H1 (cell line): Measurements from ENCODE around the gene SLC28A1. TPM values are rescaled to one million over a fixed set of nuclear protein-coding genes. Genes with fewer than 3 reads are reported as not detected.

Source experiments
- CTCF ChIA-PET: fragments of 300-600 bp; sonication (Branson Sonifier 250); formaldehyde crosslinking; loops from one replicate; lab custom pipeline; 2021; ENCODE audit not compliant: partially characterized antibody; lab: Charles Lee
- POLR2A ChIA-PET: fragments of 300-600 bp; sonication (Branson Sonifier 250); formaldehyde crosslinking; loops from one replicate; lab custom pipeline; 2021; ENCODE audit warnings: inconsistent platforms; ENCODE audit not compliant: partially characterized antibody; lab: Charles Lee
- DNase-seq, 2 experiments: peaks; one replicate each; pipeline versions ENCODE4 v3.0.0 to v3.0.0-alpha.2; 2010 to 2022; ENCODE audit warnings: low spot score in 2 of 2, low read depth in 1 of 2, mixed read lengths in 1 of 2
- FAIRE-seq: peaks from 2 replicates; lab custom pipeline; 2011; peaks lifted over from hg19 to GRCh38; lab: Jason Lieb, UNC
- H2AFZ ChIP-seq: 2 replicates; pipeline ENCODE4 v1.8.1; 2012; ENCODE audit warnings: low read length, inconsistent platforms
- H2AK5ac ChIP-seq: 2 replicates; pipeline ENCODE4 v1.6.1; 2013; ENCODE audit warnings: low read depth, low read length
- H2BK120ac ChIP-seq: replicated peaks from 2 replicates; pipeline ENCODE3; 2013; ENCODE audit warnings: low read depth, low read length, inconsistent platforms
- H2BK12ac ChIP-seq: 2 replicates; pipeline ENCODE4 v1.6.1; 2013; ENCODE audit warnings: low read depth, low read length
- H2BK15ac ChIP-seq: 2 replicates; pipeline ENCODE4 v1.6.1; 2013; ENCODE audit warnings: low read length
- H2BK20ac ChIP-seq: 2 replicates; pipeline ENCODE4 v1.6.1; 2013; ENCODE audit warnings: low read length
- H2BK5ac ChIP-seq: 2 replicates; pipeline ENCODE4 v1.6.1; 2013; ENCODE audit warnings: low read depth, low read length
- H3K14ac ChIP-seq: 2 replicates; pipeline ENCODE4 v1.6.1; 2013; ENCODE audit warnings: inconsistent platforms; ENCODE audit not compliant: insufficient read length
- H3K18ac ChIP-seq: 2 replicates; pipeline ENCODE4 v1.6.1; 2013; ENCODE audit warnings: low read length; ENCODE audit errors: extremely low read depth
- H3K23ac ChIP-seq: 2 replicates; pipeline ENCODE4 v1.6.1; 2013; ENCODE audit warnings: inconsistent platforms; ENCODE audit not compliant: insufficient read length
- H3K23me2 ChIP-seq: 2 replicates; pipeline ENCODE4 v1.6.1; 2013; ENCODE audit warnings: low read depth, low read length
- H3K27ac ChIP-seq: 2 replicates; pipeline ENCODE4 v1.6.1; 2011; ENCODE audit warnings: low read depth, low read length, inconsistent platforms
- H3K27me3 ChIP-seq, 4 experiments: replicated peaks in 1 of 4; 1 replicate in 1 of 4; 2 replicates in 3 of 4; pipeline versions ENCODE4 v1.6.1 to v1.8.1; 2011 to 2013; ENCODE audit warnings: low read length in 3 of 4, mild to moderate bottlenecking in 3 of 4, inconsistent platforms in 2 of 4, mixed read lengths in 2 of 4, moderate library complexity in 1 of 4; ENCODE audit not compliant: control insufficient read depth in 3 of 4, insufficient read depth in 3 of 4; ENCODE audit errors: extremely low read depth in 1 of 4
- H3K36me3 ChIP-seq, 4 experiments: 2 replicates each; pipeline versions ENCODE4 v1.6.1 to v1.8.1; 2011 to 2013; ENCODE audit warnings: mild to moderate bottlenecking in 4 of 4, low read length in 3 of 4, moderate library complexity in 2 of 4, control low read depth in 1 of 4, inconsistent platforms in 1 of 4; ENCODE audit not compliant: insufficient read depth in 4 of 4, control insufficient read depth in 2 of 4
- H3K4ac ChIP-seq: replicated peaks from 2 replicates; pipeline ENCODE3; 2013; ENCODE audit warnings: low read length, low read depth, mixed read lengths, inconsistent platforms; ENCODE audit not compliant: insufficient read length
- H3K4me1 ChIP-seq, 4 experiments: replicated peaks in 1 of 4; 1 replicate in 1 of 4; 2 replicates in 3 of 4; pipeline versions ENCODE4 v1.6.1 to v1.8.1; 2011 to 2013; ENCODE audit warnings: low read length in 3 of 4, inconsistent platforms in 2 of 4, mixed read lengths in 1 of 4; ENCODE audit not compliant: insufficient read depth in 4 of 4, control insufficient read depth in 3 of 4
- H3K4me2 ChIP-seq, 2 experiments: 2 replicates each; pipeline versions ENCODE4 v1.6.1 to v1.8.1; 2011 to 2013; ENCODE audit warnings: low read depth in 2 of 2, low read length in 2 of 2, control low read depth in 1 of 2, inconsistent platforms in 1 of 2, mild to moderate bottlenecking in 1 of 2; ENCODE audit not compliant: insufficient read depth in 1 of 2
- H3K4me3 ChIP-seq, 4 experiments: fragments of 200-600, 300-600 bp in 1 of 4; sonication (generic), shearing (Covaris generic), sonication (Bioruptor Twin) in 1 of 4; 2 replicates each; pipeline versions ENCODE4 v1.5.1 to v1.8.1; 2011 to 2016; ENCODE audit warnings: low read length in 4 of 4, low read depth in 3 of 4, control low read depth in 2 of 4, inconsistent platforms in 2 of 4, mild to moderate bottlenecking in 2 of 4, mixed read lengths in 1 of 4, moderate library complexity in 1 of 4; ENCODE audit not compliant: insufficient read depth in 2 of 4; ENCODE audit errors: extremely low read depth in 1 of 4
- H3K56ac ChIP-seq: replicated peaks from 2 replicates; pipeline ENCODE3; 2013; ENCODE audit warnings: low read depth, mild to moderate bottlenecking, mixed read lengths, low read length, inconsistent platforms; ENCODE audit not compliant: insufficient read length
- H3K79me1 ChIP-seq: 2 replicates; pipeline ENCODE4 v1.6.1; 2013; ENCODE audit warnings: low read depth, low read length, control low read depth
- H3K79me2 ChIP-seq, 2 experiments: 2 replicates each; pipeline versions ENCODE4 v1.6.1 to v1.8.1; 2012 to 2013; ENCODE audit warnings: low read length in 2 of 2, mild to moderate bottlenecking in 2 of 2, inconsistent platforms in 1 of 2; ENCODE audit not compliant: insufficient read depth in 2 of 2, control insufficient read depth in 1 of 2
- H3K9ac ChIP-seq, 4 experiments: replicated peaks in 1 of 4; 1 replicate in 1 of 4; 2 replicates in 3 of 4; pipeline versions ENCODE4 v1.6.1 to v1.8.1; 2011 to 2013; ENCODE audit warnings: low read depth in 3 of 4, low read length in 3 of 4, control low read depth in 2 of 4, mild to moderate bottlenecking in 2 of 4, moderate library complexity in 2 of 4, inconsistent platforms in 1 of 4; ENCODE audit errors: extremely low read depth in 1 of 4
- H3K9me3 ChIP-seq, 2 experiments: 2 replicates each; pipeline versions ENCODE4 v1.6.1 to v1.8.1; 2012 to 2013; ENCODE audit warnings: mild to moderate bottlenecking in 2 of 2, moderate library complexity in 2 of 2, control low read depth in 1 of 2, inconsistent platforms in 1 of 2, low read depth in 1 of 2, low read length in 1 of 2, mixed read lengths in 1 of 2; ENCODE audit not compliant: insufficient read depth in 2 of 2
- H4K20me1 ChIP-seq, 2 experiments: replicated peaks in 1 of 2; 2 replicates each; pipeline versions ENCODE3 to v1.8.1; 2011 to 2013; ENCODE audit warnings: inconsistent platforms in 2 of 2, low read length in 2 of 2, mild to moderate bottlenecking in 1 of 2; ENCODE audit not compliant: insufficient read depth in 2 of 2, control insufficient read depth in 1 of 2
- H4K5ac ChIP-seq: 2 replicates; pipeline ENCODE4 v1.6.1; 2013; ENCODE audit warnings: low read length, low read depth, mixed read lengths, inconsistent platforms; ENCODE audit not compliant: insufficient read length
- H4K8ac ChIP-seq: 2 replicates; pipeline ENCODE4 v1.8.0; 2013; ENCODE audit warnings: mild to moderate bottlenecking, moderate library complexity, low read length, inconsistent platforms; ENCODE audit not compliant: insufficient read depth; ENCODE audit errors: extremely low read depth
- H4K91ac ChIP-seq: replicated peaks from 2 replicates; pipeline ENCODE3; 2013; ENCODE audit warnings: low read length, mixed read lengths, inconsistent platforms; ENCODE audit not compliant: insufficient read length
- GTF2F1 ChIP-seq: IDR thresholded peaks from 2 replicates; pipeline ENCODE4 v1.6.1; 2012; ENCODE audit warnings: low read depth, low read length, improper control_type of control experiment, borderline replicate concordance
- SIRT6 ChIP-seq: IDR thresholded peaks from one replicate; pipeline ENCODE4 v1.7.1; 2012; ENCODE audit warnings: low read length, inconsistent platforms
- YY1 ChIP-seq: IDR thresholded peaks from 2 replicates; pipeline ENCODE4 v1.6.1; 2011; ENCODE audit warnings: low read depth, mild to moderate bottlenecking, low read length
- WGBS, 2 experiments: shearing (Covaris generic) in 1 of 2; methylation state at CpG; one replicate each; pipeline versions ENCODE4 v1.1.6 to v1.1.7; 2013 to 2015; ENCODE audit warnings: low lambda C conversion rate in 2 of 2, mixed read lengths in 2 of 2, inconsistent platforms in 1 of 2, low coverage in 1 of 2, missing lambda C conversion rate in 1 of 2; ENCODE audit not compliant: insufficient replicate concordance in 2 of 2, insufficient coverage in 1 of 2, insufficient read length in 1 of 2; ENCODE audit errors: extremely low coverage in 1 of 2, missing lambda C conversion rate in 1 of 2; 5-methylcytosine and 5-hydroxymethylcytosine counted together
- long read RNA-seq, 2 experiments: library from RNA in 1 of 2; library from capped mRNA in 1 of 2; stranded (forward); transcript quantifications; one replicate each; pipeline ENCODE4 v2.0.0, GENCODE V29; 2021; ENCODE audit warnings: inconsistent platforms in 1 of 2
- polyA minus RNA-seq, 3 experiments: library from RNA; depleted of rRNA, polyadenylated mRNA; stranded (reverse); fragments of >200 nt; gene quantifications; 1 replicate in 2 of 3; 2 replicates in 1 of 3; pipeline ENCODE4 v1.2.3, GENCODE V29; 2011
- polyA plus RNA-seq, 7 experiments: library from polyadenylated mRNA; depleted of rRNA in 3 of 7; stranded (reverse) in 5 of 7; unstranded in 2 of 7; fragments of >200 nt in 5 of 7; fragments of 200-250 nt in 2 of 7; gene quantifications; 1 replicate in 5 of 7; 2 replicates in 1 of 7; 4 replicates in 1 of 7; pipeline versions ENCODE4 v1.2.1 to v1.2.3, GENCODE V29; 2011 to 2013; ENCODE audit warnings: missing spikeins in 2 of 7, mixed read lengths in 2 of 7
- total RNA-seq: library from RNA; stranded (reverse); fragmentation: NEBNext Ultra II Directional; extraction: Animal tissue kit (Norgen Biotek cat#: 25700); gene quantifications from 2 replicates; pipeline ENCODE4 v1.2.1, GENCODE V29; 2021

The SLC28A1 gene
- total RNA-seq (not detected in 2 replicates), polyA plus RNA-seq (2011; rRNA removed) (0.03 and 0.09 TPM in 2 replicates), polyA minus RNA-seq (2011; rRNA and poly(A)+ RNA removed) (0.10 TPM in 1 of 2 replicates, not detected in the other)
- polyA plus RNA-seq (2011; cell fraction: cytosol; rRNA removed) = 0.05 TPM
- 0.23 TPM for polyA plus RNA-seq (2011; cell fraction: nucleus; rRNA removed)
- 0.07 to 0.11 TPM in 2 of 4 replicates, not detected in the others for polyA plus RNA-seq (2012, experiment 1 of 2)
- not detected for polyA plus RNA-seq (2012, experiment 2 of 2)
- polyA plus RNA-seq (2013, experiment 1 of 2) = not detected
- not detected for polyA plus RNA-seq (2013, experiment 2 of 2)
- not detected for polyA minus RNA-seq (2011; cell fraction: cytosol; rRNA and poly(A)+ RNA removed)
- polyA minus RNA-seq (2011; cell fraction: nucleus; rRNA and poly(A)+ RNA removed) = 0.20 TPM
- long read RNA-seq, experiment 1 = 0 reads
- long read RNA-seq, experiment 2 = 0 reads

GRCh38 chr15:84883916-84884781 lies at the start of gene SLC28A1:
Gene SLC28A1 (plus strand): TSS chr15:84884662. CDS start chr15:84887761, 3,099 bp downstream.
- Histone ChIP-seq H3K4ac (no peak within 1 kb of the TSS), H4K91ac (no peak within 1 kb of the TSS), H2AFZ (no peak within 1 kb of the TSS), H3K18ac (no peak within 1 kb of the TSS), H4K5ac (no peak within 1 kb of the TSS)
- CTCF ChIA-PET = interaction anchor here (1.0 to 1.7 kb wide), 5 partner anchors 9 to 189 kb away, joined by 3 to 4 read pairs (median 3); no protein-coding TSS in a partner anchor
- TF ChIP-seq YY1 (no peak), GTF2F1 (no peak), SIRT6 (no peak)
- TF ChIP-seq, all 59 proteins: peak for 0
- Histone ChIP-seq H4K8ac (no peak within 1 kb of the TSS), H3K23ac (no peak within 1 kb of the TSS), H3K4me2 (no peak within 1 kb of the TSS), H3K27ac (no peak within 1 kb of the TSS), H3K27me3 (no peaks in the 10 kb centered on the region), H3K36me3 (no peaks in the 10 kb centered on the region), H3K9ac (no peak within 1 kb of the TSS), H2BK12ac (no peak within 1 kb of the TSS), H3K79me1 (no peaks in the 10 kb centered on the region), H3K4me1 (peaks cover 0 to 5% (median 1%) of the 10 kb centered on the region in 4 experiments; a peak in 3 of 7 replicates), H2BK120ac (no peak within 1 kb of the TSS), H3K9me3 (no peaks in the 10 kb centered on the region), H4K20me1 (no peaks in the 10 kb centered on the region), H3K23me2 (no peaks in the 10 kb centered on the region), H2BK15ac (no peak within 1 kb of the TSS), H3K4me3 (no peak within 1 kb of the TSS), H2AK5ac (no peak within 1 kb of the TSS), H2BK5ac (no peak within 1 kb of the TSS), H2BK20ac (no peak within 1 kb of the TSS), H3K14ac (no peak within 1 kb of the TSS), H3K56ac (no peak within 1 kb of the TSS), H3K79me2 (no peaks in the 10 kb centered on the region)
- no peak for DNase-seq
- WGBS, 2 experiments = 83% methylated on average over 11 of the region's 11 CpGs; no CpG with 5 or more reads in 1 of the 2 experiments
- POLR2A ChIA-PET = interaction anchor here (0.9 to 1.3 kb wide), 4 partner anchors 8 to 57 kb away, joined by 3 to 4 read pairs (median 4); no protein-coding TSS in a partner anchor
- no peak for FAIRE-seq
